Fibroblast of lung (primary cell): ENCODE measurements around the gene RUNX1. TPM values are rescaled to one million over a fixed set of nuclear protein-coding genes. Genes with fewer than 3 reads are reported as not detected.
A peak's percentile ranks its signal among the peaks of the same experiment; 100 is the strongest.

Experiments used
- DNase-seq, 2 donors: peaks; one replicate each; pipeline versions ENCODE4 v3.0.0 to v3.0.0-alpha.2; 2010; ENCODE audit warnings: low read depth in 2 of 2
- H2AFZ ChIP-seq: 2 replicates; pipeline ENCODE4 v1.5.1; 2012; ENCODE audit warnings: low read length, control low read depth, inconsistent platforms
- H3K27ac ChIP-seq: 2 replicates; pipeline ENCODE4 v1.5.1; 2011; ENCODE audit warnings: low read length, control low read depth; ENCODE audit not compliant: insufficient read depth
- H3K27me3 ChIP-seq: 2 replicates; pipeline ENCODE4 v1.5.1; 2011; ENCODE audit warnings: mild to moderate bottlenecking, low read length; ENCODE audit not compliant: control insufficient read depth, insufficient read depth
- H3K36me3 ChIP-seq: 2 replicates; pipeline ENCODE4 v1.5.1; 2011; ENCODE audit warnings: low read length; ENCODE audit not compliant: control insufficient read depth, insufficient read depth
- H3K4me1 ChIP-seq: 2 replicates; pipeline ENCODE4 v1.5.1; 2011; ENCODE audit warnings: low read length; ENCODE audit not compliant: control insufficient read depth, insufficient read depth; ENCODE audit errors: extremely low read depth
- H3K4me2 ChIP-seq: 2 replicates; pipeline ENCODE4 v1.5.1; 2011; ENCODE audit warnings: low read length, control low read depth; ENCODE audit not compliant: insufficient read depth; ENCODE audit errors: extremely low read depth
- H3K4me3 ChIP-seq, 4 experiments: fragments of 200-600 bp in 1 of 4; sonication (generic) in 1 of 4; replicated peaks in 1 of 4; 2 replicates each; pipeline ENCODE4 v1.5.1; 2011 to 2016; ENCODE audit warnings: low read length in 4 of 4, low read depth in 3 of 4, mild to moderate bottlenecking in 3 of 4, control low read depth in 2 of 4, inconsistent platforms in 1 of 4, mixed read lengths in 1 of 4; ENCODE audit not compliant: insufficient read depth in 1 of 4; ENCODE audit errors: control extremely low read depth in 1 of 4
- H3K79me2 ChIP-seq: 2 replicates; pipeline ENCODE4 v1.5.1; 2012; ENCODE audit warnings: mild to moderate bottlenecking, low read length, inconsistent platforms; ENCODE audit not compliant: control insufficient read depth, insufficient read depth
- H3K9ac ChIP-seq: 2 replicates; pipeline ENCODE4 v1.5.1; 2011; ENCODE audit warnings: mild to moderate bottlenecking, low read length, control low read depth; ENCODE audit not compliant: insufficient read depth
- H3K9me3 ChIP-seq: 2 replicates; pipeline ENCODE4 v1.5.1; 2012; ENCODE audit warnings: low read depth, low read length; ENCODE audit not compliant: control insufficient read depth, insufficient read depth
- H4K20me1 ChIP-seq: 2 replicates; pipeline ENCODE4 v1.5.1; 2011; ENCODE audit warnings: low read length; ENCODE audit not compliant: control insufficient read depth, insufficient read depth; ENCODE audit errors: extremely low read depth
- CTCF ChIP-seq, 2 donors: IDR thresholded peaks in 1 of 2; conservative IDR thresholded peaks in 1 of 2; 1 replicate in 1 of 2; 2 replicates in 1 of 2; pipeline ENCODE4 v1.5.1; 2011 to 2012; ENCODE audit warnings: low read length in 2 of 2, control low read depth in 1 of 2, inconsistent platforms in 1 of 2, low read depth in 1 of 2, mild to moderate bottlenecking in 1 of 2
- EZH2 ChIP-seq: IDR thresholded peaks from 2 replicates; pipeline ENCODE4 v1.5.1; 2012; ENCODE audit warnings: low read length, control low read depth, mild to moderate bottlenecking; ENCODE audit errors: missing control alignments
- polyA plus RNA-seq, 2 donors: library from polyadenylated mRNA; depleted of rRNA in 1 of 2; stranded (reverse) in 1 of 2; unstranded in 1 of 2; fragments of >200 nt; gene quantifications; 2 replicates each; pipeline ENCODE4 v1.2.1, GENCODE V29; 2011 to 2012; ENCODE audit warnings: missing spikeins in 1 of 2
- total RNA-seq: library from RNA; depleted of rRNA; stranded (reverse); fragments of >200 nt; gene quantifications from 2 replicates; pipeline ENCODE4 v1.2.1, GENCODE V29; 2014

Gene RUNX1
- total and polyA plus RNA-seq, 2 donors (not counting 1 experiment from before 2014, with no cell fraction given) = 23.1 to 41.6 TPM

- H3K27ac ChIP-seq = peak overlapping the region; percentile 92
- H3K9ac ChIP-seq = peak overlapping the region; percentile 99
- H3K9me3 ChIP-seq = no peaks in the 10 kb centered on the region
- no peaks in the 10 kb centered on the region for H4K20me1 ChIP-seq
- peaks cover 43% of the 10 kb centered on the region for H3K79me2 ChIP-seq
- DNase-seq = peak; percentile 79 to 80
- peak overlapping the region; percentile 53 to 78 (median 72) for H3K4me3 ChIP-seq
- TF ChIP-seq CTCF (conservative IDR thresholded peaks at IDR 0.05 in 1 of 2, IDR thresholded peaks at IDR 0.05 in 1 of 2; ENCODE audit: low read depth in 1 of 2, low read length in 2 of 2) (no peak), EZH2 (no peak)
- H2AFZ ChIP-seq = no peak overlapping the region
- H3K27me3 ChIP-seq = no peaks in the 10 kb centered on the region
- peak overlapping the region; percentile 73 for H3K4me2 ChIP-seq
- no peaks in the 10 kb centered on the region for H3K36me3 ChIP-seq
- peaks cover 3% of the 10 kb centered on the region for H3K4me1 ChIP-seq
Measured at GRCh38 chr21:34889320-34889675, 159.8 kb downstream of the RUNX1 start.

- Histone ChIP-seq H3K27me3 (no peaks in the 10 kb centered on the region), H3K27ac (peak overlapping the region; percentile 92), H3K36me3 (no peaks in the 10 kb centered on the region), H3K4me3 (peak overlapping the region; percentile 70 to 100 (median 76)), H2AFZ (no peak overlapping the region), H3K4me2 (peak overlapping the region; percentile 73), H3K9me3 (no peaks in the 10 kb centered on the region), H3K9ac (peak overlapping the region; percentile 99), H3K4me1 (peaks cover 3% of the 10 kb centered on the region), H3K79me2 (peaks cover 48% of the 10 kb centered on the region), H4K20me1 (no peaks in the 10 kb centered on the region)
- TF ChIP-seq EZH2 (no peak), CTCF (conservative IDR thresholded peaks at IDR 0.05 in 1 of 2, IDR thresholded peaks at IDR 0.05 in 1 of 2; ENCODE audit: low read depth in 1 of 2, low read length in 2 of 2) (no peak)
- DNase-seq = peak; percentile 95 to 96
Measured at GRCh38 chr21:34888569-34889319, 160.4 kb downstream of the RUNX1 start.

GRCh38 chr21:34887725-34888568, 161.2 kb downstream of the RUNX1 start:
- peak overlapping the region; percentile 92 for H3K27ac ChIP-seq
- no peak for TF ChIP-seq EZH2
- TF ChIP-seq CTCF (conservative IDR thresholded peaks at IDR 0.05 in 1 of 2, IDR thresholded peaks at IDR 0.05 in 1 of 2; ENCODE audit: low read depth in 1 of 2, low read length in 2 of 2) = no peak
- no peaks in the 10 kb centered on the region for H4K20me1 ChIP-seq
- no peak overlapping the region for H2AFZ ChIP-seq
- H3K79me2 ChIP-seq = peaks cover 56% of the 10 kb centered on the region
- no peaks in the 10 kb centered on the region for H3K27me3 ChIP-seq
- no peaks in the 10 kb centered on the region for H3K9me3 ChIP-seq
- peaks cover 3% of the 10 kb centered on the region for H3K4me1 ChIP-seq
- no peaks in the 10 kb centered on the region for H3K36me3 ChIP-seq
- DNase-seq = peak; percentile 94 to 98
- peak overlapping the region; percentile 51 to 100 (median 70) for H3K4me3 ChIP-seq
- peak overlapping the region; percentile 99 for H3K9ac ChIP-seq
- H3K4me2 ChIP-seq = peak overlapping the region; percentile 82
